GM12892 (cell line): ENCODE measurements around the gene WDR70.
"Not testable (repeated sequence)": the region's sequence is repeated elsewhere in the genome, so short reads cannot be mapped to it uniquely, and the experiment has no call there.

Source experiments
- POLR2A ChIP-seq: IDR thresholded peaks from 2 replicates; pipeline ENCODE4 v1.6.1; 2011; ENCODE audit warnings: low read depth, low read length, control low read depth
- POLR2AphosphoS5 ChIP-seq: IDR thresholded peaks from 2 replicates; pipeline ENCODE4 v1.6.1; 2011; ENCODE audit warnings: low read depth, low read length, control low read depth
- TAF1 ChIP-seq: IDR thresholded peaks from 2 replicates; pipeline ENCODE4 v1.6.1; 2011; ENCODE audit warnings: low read depth, mild to moderate bottlenecking, control low read depth, low read length, borderline replicate concordance

DNA sequence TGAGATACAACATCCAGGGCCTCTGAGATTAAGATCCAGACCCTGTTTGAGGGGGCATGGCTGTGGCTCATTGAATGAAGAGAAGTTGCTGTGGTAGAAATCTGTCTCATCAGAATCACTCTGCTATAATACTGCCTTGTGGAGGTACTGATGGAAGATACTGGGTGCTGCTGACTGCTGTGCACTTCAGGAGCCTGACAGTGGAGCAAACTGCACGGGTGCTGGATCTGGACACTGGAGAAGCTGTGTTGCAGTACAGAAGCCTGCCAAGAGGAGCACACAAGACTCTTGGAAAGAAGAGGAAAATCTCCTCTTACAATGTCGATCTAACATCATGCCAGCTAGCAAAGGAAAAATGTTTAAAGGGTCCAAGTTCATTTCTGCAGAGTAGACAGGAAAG is 85.5 kb downstream of the WDR70 start:
- TF ChIP-seq POLR2AphosphoS5, POLR2A, TAF1: not testable (repeated sequence)
